ENCODE data around the gene C6.

DNA sequence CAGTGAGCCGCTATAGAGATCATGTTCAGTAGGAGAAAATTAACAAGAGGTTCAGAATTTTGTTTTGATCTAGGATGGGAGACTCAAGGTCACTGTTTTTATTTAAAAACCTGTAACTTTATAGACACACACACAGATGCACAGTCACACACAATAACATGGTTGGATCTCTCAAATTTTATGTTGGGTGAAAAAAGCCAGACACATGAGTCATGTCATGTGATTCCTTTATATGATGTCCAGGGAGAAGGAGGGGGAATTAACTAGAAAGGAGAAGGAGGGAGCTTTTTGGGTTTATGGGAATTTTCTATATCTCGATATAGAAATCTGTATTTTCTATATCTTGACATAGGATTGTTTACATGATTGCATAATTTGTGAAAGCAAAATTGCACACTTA is 17.1 kb downstream of the C6 start:
- TF ChIP-seq, protein P1, sequence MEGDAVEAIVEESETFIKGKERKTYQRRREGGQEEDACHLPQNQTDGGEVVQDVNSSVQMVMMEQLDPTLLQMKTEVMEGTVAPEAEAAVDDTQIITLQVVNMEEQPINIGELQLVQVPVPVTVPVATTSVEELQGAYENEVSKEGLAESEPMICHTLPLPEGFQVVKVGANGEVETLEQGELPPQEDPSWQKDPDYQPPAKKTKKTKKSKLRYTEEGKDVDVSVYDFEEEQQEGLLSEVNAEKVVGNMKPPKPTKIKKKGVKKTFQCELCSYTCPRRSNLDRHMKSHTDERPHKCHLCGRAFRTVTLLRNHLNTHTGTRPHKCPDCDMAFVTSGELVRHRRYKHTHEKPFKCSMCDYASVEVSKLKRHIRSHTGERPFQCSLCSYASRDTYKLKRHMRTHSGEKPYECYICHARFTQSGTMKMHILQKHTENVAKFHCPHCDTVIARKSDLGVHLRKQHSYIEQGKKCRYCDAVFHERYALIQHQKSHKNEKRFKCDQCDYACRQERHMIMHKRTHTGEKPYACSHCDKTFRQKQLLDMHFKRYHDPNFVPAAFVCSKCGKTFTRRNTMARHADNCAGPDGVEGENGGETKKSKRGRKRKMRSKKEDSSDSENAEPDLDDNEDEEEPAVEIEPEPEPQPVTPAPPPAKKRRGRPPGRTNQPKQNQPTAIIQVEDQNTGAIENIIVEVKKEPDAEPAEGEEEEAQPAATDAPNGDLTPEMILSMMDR (conservative IDR thresholded peaks at IDR 0.05; ENCODE audit: low read length), result no peak
- no peak for TF ChIP-seq EZH2phosphoT487 (IDR thresholded peaks at IDR 0.05; ENCODE audit: borderline replicate concordance, low read depth, low read length)
